Liver (tissue), 3 donors: Measurements from ENCODE around the gene C12orf75.

ENCODE experiments used
- CTCF ChIP-seq: fragments of 150-350 bp; IDR thresholded peaks from 2 replicates; pipeline ENCODE4 v1.5.1; 2017; ENCODE audit warnings: improper control_type of control experiment, low read depth, low read length; ENCODE audit not compliant: missing input control
- FOXA2 ChIP-seq: IDR thresholded peaks from 2 replicates; pipeline ENCODE4 v1.6.1; 2016; ENCODE audit warnings: antibody characterized with exemption
- HNF4A ChIP-seq, 2 donors: conservative IDR thresholded peaks; 2 replicates each; pipeline ENCODE4 v1.6.1; 2016; ENCODE audit warnings: antibody characterized with exemption in 2 of 2, mild to moderate bottlenecking in 2 of 2
- JUND ChIP-seq, 2 donors: IDR thresholded peaks; 2 replicates each; pipeline ENCODE4 v1.6.1; 2016; ENCODE audit warnings: antibody characterized with exemption in 2 of 2
- MAX ChIP-seq: IDR thresholded peaks from 2 replicates; pipeline ENCODE4 v1.6.1; 2016; ENCODE audit warnings: antibody characterized with exemption
- RAD21 ChIP-seq, 2 donors: IDR thresholded peaks; 2 replicates each; pipeline ENCODE4 v1.6.1; 2016; ENCODE audit warnings: antibody characterized with exemption in 2 of 2, mild to moderate bottlenecking in 2 of 2
- REST ChIP-seq: IDR thresholded peaks from 2 replicates; pipeline ENCODE4 v1.6.1; 2016; ENCODE audit warnings: antibody characterized with exemption, mild to moderate bottlenecking
- SP1 ChIP-seq: IDR thresholded peaks from 2 replicates; pipeline ENCODE4 v1.6.1; 2018; ENCODE audit warnings: antibody characterized with exemption, mild to moderate bottlenecking
- TAF1 ChIP-seq: conservative IDR thresholded peaks from 2 replicates; pipeline ENCODE4 v1.6.1; 2016; ENCODE audit warnings: antibody characterized with exemption, mild to moderate bottlenecking
- YY1 ChIP-seq: IDR thresholded peaks from 2 replicates; pipeline ENCODE4 v1.6.1; 2016; ENCODE audit warnings: antibody characterized with exemption, mild to moderate bottlenecking
- ZBTB33 ChIP-seq: IDR thresholded peaks from 2 replicates; pipeline ENCODE4 v1.6.1; 2016; ENCODE audit warnings: antibody characterized with exemption
- donor health status: healthy.
- donor health status: healthy.

- TF ChIP-seq CTCF (no peak), REST (no peak), FOXA2 (no peak), JUND (IDR thresholded peaks at IDR 0.05) (no peak), MAX (no peak), ZBTB33 (no peak), YY1 (no peak), SP1 (no peak), TAF1 (no peak), HNF4A (conservative IDR thresholded peaks at IDR 0.05) (no peak), RAD21 (IDR thresholded peaks at IDR 0.05) (no peak)
Observed at GRCh38 chr12:105336411-105336810, 5.9 kb downstream of the C12orf75 start.
